Astrocyte (in vitro differentiated cells and primary cell): ENCODE results near the gene MEGF8.

ENCODE experiments used
- CTCF ChIP-seq: IDR thresholded peaks from 2 replicates; pipeline ENCODE4 v1.5.1; 2011; ENCODE audit warnings: low read depth, mild to moderate bottlenecking, inconsistent platforms, low read length, moderate library complexity; ENCODE audit not compliant: insufficient read depth
- EZH2 ChIP-seq: IDR thresholded peaks from 2 replicates; pipeline ENCODE4 v1.6.1; 2012; ENCODE audit warnings: mild to moderate bottlenecking, low read length, inconsistent platforms; ENCODE audit not compliant: insufficient read depth

- TF ChIP-seq CTCF, result no peak
- TF ChIP-seq EZH2, result no peak
Measured at GRCh38 chr19:42360787-42361544, 35.5 kb downstream of the MEGF8 start.
